ENCODE results near the gene CHD1L.
"Not testable (repeated sequence)": the region's sequence is repeated elsewhere in the genome, so short reads cannot be mapped to it uniquely, and the experiment has no call there.

- not testable (repeated sequence) for TF ChIP-seq CTCF, POLR2A (IDR thresholded peaks at IDR 0.05)
Measured at GRCh38 chr1:147231032-147231431, 11.5 kb upstream of the CHD1L start.
